ENCODE measurements around the gene TLE5.

TLE5 gene

GRCh38 chr19:3034656-3035541 is 27.4 kb downstream of the TLE5 start:
- peak overlapping the region; percentile 52 for H3K4me3 ChIP-seq (ENCODE audit: low read depth, low read length)
- no peak for TF ChIP-seq CTCF (IDR thresholded peaks at IDR 0.05; ENCODE audit: borderline replicate concordance, insufficient read depth, low read depth, low read length)

GRCh38 chr19:3034406-3034655 is 28.0 kb downstream of the TLE5 start:
- TF ChIP-seq CTCF (IDR thresholded peaks at IDR 0.05; ENCODE audit: borderline replicate concordance, insufficient read depth, low read depth, low read length), result no peak
- no peak overlapping the region for H3K4me3 ChIP-seq (ENCODE audit: low read depth, low read length)

- no peak for TF ChIP-seq CTCF (IDR thresholded peaks at IDR 0.05; ENCODE audit: borderline replicate concordance, insufficient read depth, low read depth, low read length)
- no peak overlapping the region for H3K4me3 ChIP-seq (ENCODE audit: low read depth, low read length)
Observed at GRCh38 chr19:3033595-3034405, 28.5 kb downstream of the TLE5 start.

GRCh38 chr19:3031607-3031867 is 30.8 kb downstream of the TLE5 start:
- no peak for TF ChIP-seq CTCF (IDR thresholded peaks at IDR 0.05; ENCODE audit: borderline replicate concordance, insufficient read depth, low read depth, low read length)
- no peak overlapping the region for H3K4me3 ChIP-seq (ENCODE audit: low read depth, low read length)

- peak within 1 kb of the TSS; percentile 11 for H3K4me3 ChIP-seq (ENCODE audit: low read depth, low read length)
- no peak for TF ChIP-seq CTCF (IDR thresholded peaks at IDR 0.05; ENCODE audit: borderline replicate concordance, insufficient read depth, low read depth, low read length)
Observed at GRCh38 chr19:3029065-3029923, 33.0 kb downstream of the TLE5 start, which contains the start of gene TLE2. Gene TLE2 (minus strand): TSS chr19:3029280. CDS start chr19:3028904, 376 bp downstream.

GRCh38 chr19:3028305-3029064 is 33.8 kb downstream of the TLE5 start:
- peak overlapping the region; percentile 11 for H3K4me3 ChIP-seq (ENCODE audit: low read depth, low read length)
- TF ChIP-seq CTCF (IDR thresholded peaks at IDR 0.05; ENCODE audit: borderline replicate concordance, insufficient read depth, low read depth, low read length), result no peak
